Bronchial epithelial cell (primary cell): ENCODE data around the gene C6orf15. TPM values are rescaled to one million over a fixed set of nuclear protein-coding genes. Genes with fewer than 3 reads are reported as not detected.
A peak's percentile ranks its signal among the peaks of the same experiment; 100 is the strongest.
"Not testable (repeated sequence)": the region's sequence is repeated elsewhere in the genome, so short reads cannot be mapped to it uniquely, and the experiment has no call there.

Experiments
- DNase-seq: peaks from one replicate; pipeline ENCODE4 v3.0.0-alpha.2; 2010; ENCODE audit warnings: low read depth
- FAIRE-seq: peaks from 2 replicates; lab custom pipeline; 2011; peaks lifted over from hg19 to GRCh38; lab: Jason Lieb, UNC
- H3K27me3 ChIP-seq: 2 replicates; pipeline ENCODE4 v1.5.1; 2011; ENCODE audit warnings: low read length; ENCODE audit not compliant: control insufficient read depth, insufficient read depth
- H3K36me3 ChIP-seq: 2 replicates; pipeline ENCODE4 v1.5.1; 2011; ENCODE audit warnings: low read length; ENCODE audit not compliant: control insufficient read depth, insufficient read depth
- H3K4me3 ChIP-seq: 2 replicates; pipeline ENCODE4 v1.5.1; 2011; ENCODE audit warnings: mild to moderate bottlenecking, low read depth, low read length, control low read depth
- total RNA-seq: library from RNA; depleted of rRNA; stranded (reverse); fragments of >200 nt; gene quantifications from 2 replicates; pipeline ENCODE4 v1.2.1, GENCODE V29; 2014
- TF ChIP-seq, protein P1 (sequence below): IDR thresholded peaks from 2 replicates; pipeline ENCODE4 v1.5.1; 2011; ENCODE audit warnings: mild to moderate bottlenecking, moderate library complexity, low read length, control low read depth, inconsistent platforms; ENCODE audit not compliant: insufficient read depth, severe bottlenecking

Gene C6orf15
- total RNA-seq, 1 donor from 2014 or later: not detected

DNA sequence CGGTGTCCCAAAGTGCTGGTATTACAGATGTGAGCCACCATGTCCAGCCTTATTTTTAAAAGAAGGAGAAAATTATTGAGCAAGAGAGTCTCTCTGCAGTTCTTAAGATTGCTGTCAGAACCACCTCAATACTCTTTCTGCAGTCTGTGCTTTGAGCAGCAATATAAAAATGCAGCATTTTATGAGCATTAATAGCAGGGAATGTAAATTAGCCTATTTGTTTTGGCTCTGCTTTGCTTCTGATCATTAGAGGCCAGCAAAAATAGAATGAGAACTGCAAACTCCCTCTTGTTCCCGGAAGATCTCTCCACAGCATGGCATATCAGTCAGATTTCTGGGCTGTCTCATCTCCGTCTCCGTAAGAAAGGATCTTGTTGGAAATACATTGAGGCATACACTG, 35.8 kb downstream of the C6orf15 start:
- FAIRE-seq (no peak), DNase-seq (no peak)
- TF ChIP-seq, protein P1, sequence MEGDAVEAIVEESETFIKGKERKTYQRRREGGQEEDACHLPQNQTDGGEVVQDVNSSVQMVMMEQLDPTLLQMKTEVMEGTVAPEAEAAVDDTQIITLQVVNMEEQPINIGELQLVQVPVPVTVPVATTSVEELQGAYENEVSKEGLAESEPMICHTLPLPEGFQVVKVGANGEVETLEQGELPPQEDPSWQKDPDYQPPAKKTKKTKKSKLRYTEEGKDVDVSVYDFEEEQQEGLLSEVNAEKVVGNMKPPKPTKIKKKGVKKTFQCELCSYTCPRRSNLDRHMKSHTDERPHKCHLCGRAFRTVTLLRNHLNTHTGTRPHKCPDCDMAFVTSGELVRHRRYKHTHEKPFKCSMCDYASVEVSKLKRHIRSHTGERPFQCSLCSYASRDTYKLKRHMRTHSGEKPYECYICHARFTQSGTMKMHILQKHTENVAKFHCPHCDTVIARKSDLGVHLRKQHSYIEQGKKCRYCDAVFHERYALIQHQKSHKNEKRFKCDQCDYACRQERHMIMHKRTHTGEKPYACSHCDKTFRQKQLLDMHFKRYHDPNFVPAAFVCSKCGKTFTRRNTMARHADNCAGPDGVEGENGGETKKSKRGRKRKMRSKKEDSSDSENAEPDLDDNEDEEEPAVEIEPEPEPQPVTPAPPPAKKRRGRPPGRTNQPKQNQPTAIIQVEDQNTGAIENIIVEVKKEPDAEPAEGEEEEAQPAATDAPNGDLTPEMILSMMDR: no peak
- Histone ChIP-seq H3K36me3 (no peaks in the 10 kb centered on the region), H3K27me3 (no peaks in the 10 kb centered on the region), H3K4me3 (no peak overlapping the region)

DNA sequence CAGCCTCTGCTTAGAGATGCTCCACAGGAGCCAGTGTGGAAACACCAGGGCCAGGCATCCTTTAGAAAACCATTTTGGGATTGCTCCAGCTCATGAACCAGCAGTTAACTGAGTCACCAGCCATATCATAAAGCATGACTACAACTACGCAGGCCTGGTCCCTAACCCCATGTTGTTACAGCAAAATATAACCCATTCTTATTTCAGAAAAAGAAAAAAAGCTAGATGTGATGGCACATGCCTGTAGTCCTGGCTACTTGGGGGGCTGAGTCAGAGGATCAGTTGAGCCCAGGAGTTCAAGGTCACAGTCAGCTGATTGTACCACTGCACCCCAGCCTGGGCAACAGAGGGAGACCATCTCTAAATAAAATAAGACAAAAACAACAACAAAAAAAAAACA, 36.8 kb downstream of the C6orf15 start:
- FAIRE-seq: no peak
- H3K27me3 ChIP-seq: no peaks in the 10 kb centered on the region
- no peaks in the 10 kb centered on the region for H3K36me3 ChIP-seq
- no peak overlapping the region for H3K4me3 ChIP-seq
- TF ChIP-seq, protein P1: no peak
- DNase-seq: peak; percentile 60

DNA sequence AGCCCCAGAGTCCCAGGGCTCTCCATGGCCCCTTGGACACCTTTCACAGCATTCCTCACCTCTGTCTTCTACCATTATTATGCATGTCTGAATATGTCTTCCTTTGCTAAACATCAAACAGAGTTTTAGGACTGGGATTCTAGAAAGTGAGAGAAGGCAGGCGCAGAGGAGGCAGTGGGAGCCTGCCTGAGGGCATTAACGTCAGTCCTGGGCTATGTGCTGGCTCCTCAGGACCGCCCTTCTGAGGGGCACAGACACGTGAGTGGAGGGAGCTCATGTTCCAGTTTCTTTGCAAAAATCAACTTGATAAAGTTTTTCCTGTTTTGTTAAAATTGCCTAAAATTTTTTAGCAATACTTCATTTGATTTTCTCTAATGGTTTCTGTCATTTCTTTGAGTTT, 38.0 kb downstream of the C6orf15 start:
- Histone ChIP-seq H3K27me3 (no peaks in the 10 kb centered on the region), H3K36me3 (no peaks in the 10 kb centered on the region), H3K4me3 (no peak overlapping the region)
- FAIRE-seq (no peak), DNase-seq (no peak)
- TF ChIP-seq, protein P1: no peak

- Histone ChIP-seq H3K27me3 (no peaks in the 10 kb centered on the region), H3K4me3 (no peak overlapping the region), H3K36me3 (no peaks in the 10 kb centered on the region)
- TF ChIP-seq, protein P1: peak; percentile 85
- FAIRE-seq (peak; percentile 89), DNase-seq (peak; percentile 75)
These were observed 41.6 kb downstream of the C6orf15 start for GRCh38 chr6:31070711-31071197.

GRCh38 chr6:31068669-31069340, 43.6 kb downstream of the C6orf15 start:
- TF ChIP-seq, protein P1: peak; percentile 94
- no peak for FAIRE-seq
- Histone ChIP-seq H3K36me3 (no peaks in the 10 kb centered on the region), H3K4me3 (no peak overlapping the region), H3K27me3 (no peaks in the 10 kb centered on the region)
- DNase-seq: peak; percentile 72

- DNase-seq, FAIRE-seq, H3K4me3 ChIP-seq: not testable (repeated sequence)
These were observed 44.3 kb downstream of the C6orf15 start for GRCh38 chr6:31067891-31068668.

GRCh38 chr6:31067028-31067427, 45.3 kb downstream of the C6orf15 start:
- H3K36me3 ChIP-seq, FAIRE-seq, DNase-seq, H3K27me3 ChIP-seq, H3K4me3 ChIP-seq: not testable (repeated sequence)

More at GRCh38 chr6:31067891-31068668, 44.3 kb downstream of the C6orf15 start:
- H3K27me3 ChIP-seq, H3K36me3 ChIP-seq: not testable (repeated sequence)
